ENCODE data around the gene IER3.

IER3 gene

DNA sequence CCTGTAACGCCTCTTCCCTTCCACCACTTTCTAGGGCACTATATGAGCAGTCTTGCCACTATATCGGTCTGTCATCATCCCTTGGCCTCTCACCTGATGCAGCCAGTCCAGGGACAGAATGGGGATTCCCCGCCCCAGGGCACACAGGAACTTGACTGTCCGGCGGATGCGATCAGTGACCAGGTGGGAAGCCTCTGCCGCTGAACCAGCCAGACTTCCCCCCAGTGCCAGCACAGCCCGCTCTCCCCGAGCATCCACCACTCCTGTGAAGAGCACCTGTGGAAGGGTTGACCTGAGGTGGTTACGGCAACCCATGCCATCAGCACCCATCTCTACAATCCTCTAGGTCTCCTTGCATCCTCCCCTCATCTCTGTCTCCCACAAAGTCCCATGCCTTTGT is 41.3 kb downstream of the IER3 start:
- Histone ChIP-seq H3K36me3 (replicated peaks) (peaks cover 55% of the 10 kb centered on the region), H3K4me1 (no peaks in the 10 kb centered on the region), H3K9me3 (no peaks in the 10 kb centered on the region), H3K27me3 (ENCODE audit: low read depth) (no peaks in the 10 kb centered on the region), H3K4me3 (no peak overlapping the region)
- in situ Hi-C loops (cut with MboI; ENCODE audit: low sequenced_read_pairs), result no loop called here
- DNase-seq (ENCODE audit: low spot score in 2 of 2), result no peak

DNA sequence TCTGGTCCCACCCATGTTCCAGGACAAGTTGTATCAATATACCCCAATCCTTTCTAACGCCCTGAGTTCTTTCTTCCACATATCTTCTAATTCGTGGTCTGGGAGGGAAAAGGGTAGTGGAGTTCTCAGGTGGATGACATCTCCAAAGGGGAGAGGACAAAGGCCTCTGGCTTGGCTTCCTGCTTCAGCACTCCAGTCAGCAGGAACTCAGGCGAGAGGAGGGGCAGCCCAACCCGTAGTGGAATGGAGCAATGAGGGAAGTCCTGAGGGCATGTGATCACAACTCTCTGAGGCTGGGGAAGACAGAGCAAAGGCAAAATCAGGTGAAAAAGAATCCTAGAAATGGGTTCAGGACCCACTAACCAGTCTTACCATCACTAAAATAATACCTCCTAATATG is 44.0 kb downstream of the IER3 start:
- H3K4me3 ChIP-seq, result no peak overlapping the region
- no peak for DNase-seq (ENCODE audit: low spot score in 2 of 2)
- H3K9me3 ChIP-seq, result no peaks in the 10 kb centered on the region
- H3K27me3 ChIP-seq (ENCODE audit: low read depth), result no peaks in the 10 kb centered on the region
- H3K36me3 ChIP-seq (replicated peaks), result peaks cover 44% of the 10 kb centered on the region
- in situ Hi-C loops (cut with MboI; ENCODE audit: low sequenced_read_pairs), result no loop called here
- no peaks in the 10 kb centered on the region for H3K4me1 ChIP-seq

DNA sequence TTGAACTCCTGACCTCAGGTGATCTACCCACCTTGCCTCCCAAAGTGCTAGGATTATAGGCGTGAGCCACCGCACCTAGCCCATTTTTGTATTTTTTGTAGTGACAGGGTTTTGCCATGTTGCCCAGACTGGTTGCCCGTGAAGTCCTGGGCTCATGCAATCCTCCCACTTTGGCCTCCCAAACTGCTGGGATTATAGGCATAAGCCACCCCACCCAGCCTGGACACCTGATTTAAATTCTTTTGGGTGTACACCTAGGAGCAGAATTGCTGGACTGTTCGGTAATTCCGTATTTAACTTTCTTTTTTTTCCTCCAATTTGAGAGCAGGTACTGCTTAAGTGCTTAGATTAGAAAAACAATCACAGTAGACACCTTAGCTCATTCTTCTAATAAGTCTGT is 47.9 kb downstream of the IER3 start:
- in situ Hi-C loops (cut with MboI; ENCODE audit: low sequenced_read_pairs), result no loop called here
- H3K36me3 ChIP-seq (replicated peaks), result peaks cover 21% of the 10 kb centered on the region
- no peak overlapping the region for H3K4me3 ChIP-seq
- H3K4me1 ChIP-seq, result peaks cover 3% of the 10 kb centered on the region
- DNase-seq (ENCODE audit: low spot score in 2 of 2), result no peak
- no peaks in the 10 kb centered on the region for H3K27me3 ChIP-seq (ENCODE audit: low read depth)
- H3K9me3 ChIP-seq, result no peaks in the 10 kb centered on the region
